GM12878 (cell line): ENCODE measurements around the gene DEXI. TPM values are rescaled to one million over a fixed set of nuclear protein-coding genes. Genes with fewer than 3 reads are reported as not detected.

Experiments
- ATAC-seq: fragments of 200-7000 bp; cut with Tn5 transposase; 3 replicates; pipeline ENCODE4 v1.9.1; 2020; ENCODE audit warnings: mild to moderate bottlenecking, moderate library complexity
- BruUV-seq: library from RNA; stranded (reverse); fragments of 400-500 nt; replicated peaks from 2 replicates; lab custom pipeline; 2021; lab: Mats Ljungman, UMichigan
- CTCF ChIA-PET: fragments of 300-600 bp; sonication (Branson Sonifier 250); formaldehyde crosslinking; extraction: SDS; loops from one replicate; lab custom pipeline; 2021; ENCODE audit warnings: inconsistent platforms; lab: Yijun Ruan, JAX
- POLR2A ChIA-PET: fragments of 350-600 bp; formaldehyde crosslinking; extraction: SDS; loops from one replicate; lab custom pipeline; 2021; ENCODE audit warnings: inconsistent platforms; lab: Charles Lee
- RAD21 ChIA-PET: fragments of 300-600 bp; sonication (Branson Sonifier 250); formaldehyde crosslinking; loops from one replicate; lab custom pipeline; 2023; ENCODE audit warnings: antibody characterized with exemption; ENCODE audit not compliant: unreplicated experiment; lab: Charles Lee
- SMC1A ChIA-PET: fragments of 300-600 bp; sonication (Branson Sonifier 250); formaldehyde crosslinking; loops from one replicate; lab custom pipeline; 2023; ENCODE audit not compliant: unreplicated experiment, uncharacterized antibody; lab: Charles Lee
- DNase-seq: peaks from one replicate; pipeline ENCODE4 v3.0.0-alpha.2; 2011; ENCODE audit warnings: low read depth, low spot score
- FAIRE-seq: peaks from 3 replicates; lab custom pipeline; 2011; peaks lifted over from hg19 to GRCh38; lab: Jason Lieb, UNC
- H2AFZ ChIP-seq: 2 replicates; pipeline ENCODE4 v1.6.0; 2011; ENCODE audit warnings: low read depth, low read length, control low read depth; ENCODE audit not compliant: control insufficient read depth
- H3K27ac ChIP-seq: 2 replicates; pipeline ENCODE4 v1.5.1; 2011; ENCODE audit warnings: control low read depth; ENCODE audit not compliant: control insufficient read depth, insufficient read depth
- H3K27me3 ChIP-seq, 2 experiments: replicated peaks in 1 of 2; 2 replicates each; pipeline versions ENCODE4 v1.6.0 to v1.6.1; 2011; ENCODE audit warnings: low read length in 1 of 2; ENCODE audit not compliant: control insufficient read depth in 2 of 2, insufficient read depth in 2 of 2
- H3K36me3 ChIP-seq, 2 experiments: 2 replicates each; pipeline ENCODE4 v1.5.1; 2011; ENCODE audit warnings: low read length in 1 of 2; ENCODE audit not compliant: control insufficient read depth in 2 of 2, insufficient read depth in 2 of 2
- H3K4me1 ChIP-seq: 2 replicates; pipeline ENCODE4 v1.6.1; 2011; ENCODE audit warnings: mild to moderate bottlenecking, low read length, moderate library complexity, mixed read lengths; ENCODE audit not compliant: control insufficient read depth, insufficient read depth
- H3K4me2 ChIP-seq: 2 replicates; pipeline ENCODE4 v1.6.0; 2011; ENCODE audit warnings: control low read depth; ENCODE audit not compliant: control insufficient read depth, insufficient read depth
- H3K4me3 ChIP-seq: fragments of 200-600 bp; sonication (generic); 2 replicates; pipeline ENCODE4 v1.5.1; 2016
- H3K79me2 ChIP-seq: 2 replicates; pipeline ENCODE4 v1.6.0; 2011; ENCODE audit warnings: low read length; ENCODE audit not compliant: control insufficient read depth, insufficient read depth
- H3K9ac ChIP-seq: 2 replicates; pipeline ENCODE4 v1.8.0; 2011; ENCODE audit warnings: low read length, control low read depth, mixed read lengths; ENCODE audit not compliant: control insufficient read depth, insufficient read depth
- H3K9me3 ChIP-seq: replicated peaks from 3 replicates; pipeline ENCODE4 v1.5.1; 2011; ENCODE audit warnings: mild to moderate bottlenecking, low read length; ENCODE audit not compliant: control insufficient read depth, insufficient read depth
- H4K20me1 ChIP-seq: 2 replicates; pipeline ENCODE4 v1.6.0; 2011; ENCODE audit not compliant: control insufficient read depth, insufficient read depth
- ASH2L ChIP-seq: fragments of 300-600, 200-600 bp; sonication (generic); IDR thresholded peaks from 2 replicates; pipeline ENCODE4 v1.6.1; 2017; ENCODE audit warnings: low read depth, mild to moderate bottlenecking, borderline replicate concordance
- BCL3 ChIP-seq: IDR thresholded peaks from 2 replicates; pipeline ENCODE4 v1.6.1; 2011; ENCODE audit warnings: borderline replicate concordance, low read depth, mild to moderate bottlenecking, moderate library complexity, low read length; ENCODE audit not compliant: insufficient read depth, poor library complexity, severe bottlenecking
- CBFB ChIP-seq: IDR thresholded peaks from 2 replicates; pipeline ENCODE4 v1.6.1; 2016; ENCODE audit warnings: antibody characterized with exemption, low read depth
- CBX5 ChIP-seq: sonication (generic); IDR thresholded peaks from 2 replicates; pipeline ENCODE4 v1.6.1; 2016; ENCODE audit warnings: low read depth, moderate library complexity, mild to moderate bottlenecking, inconsistent platforms
- ELK1 ChIP-seq: IDR thresholded peaks from 2 replicates; pipeline ENCODE4 v1.6.1; 2012; ENCODE audit warnings: low read depth, low read length, improper control_type of control experiment
- EP300 ChIP-seq, 2 experiments: fragments of 150-350 bp in 1 of 2; IDR thresholded peaks; 2 replicates each; pipeline ENCODE4 v1.6.1; 2011 to 2012; ENCODE audit warnings: low read depth in 2 of 2, low read length in 2 of 2, borderline replicate concordance in 1 of 2, improper control_type of control experiment in 1 of 2, inconsistent platforms in 1 of 2; ENCODE audit not compliant: control insufficient read depth in 1 of 2
- HDAC2 ChIP-seq: fragments of 200-600 bp; sonication (generic); IDR thresholded peaks from 2 replicates; pipeline ENCODE4 v1.6.1; 2017
- HDAC6 ChIP-seq: fragments of 200-600 bp; sonication (generic); IDR thresholded peaks from one replicate; pipeline ENCODE4 v1.8.0; 2017; ENCODE audit warnings: antibody characterized with exemption; ENCODE audit not compliant: unreplicated experiment
- RAD21 ChIP-seq: IDR thresholded peaks from 2 replicates; pipeline ENCODE4 v1.6.1; 2011; ENCODE audit warnings: mild to moderate bottlenecking, low read depth, low read length, moderate library complexity; ENCODE audit not compliant: insufficient read depth
- RFX5 ChIP-seq: IDR thresholded peaks from 2 replicates; pipeline ENCODE4 v1.6.1; 2011; ENCODE audit warnings: low read depth, low read length, improper control_type of control experiment
- USF1 ChIP-seq: IDR thresholded peaks from 2 replicates; pipeline ENCODE4 v1.6.1; 2011; ENCODE audit warnings: borderline replicate concordance, low read depth, mild to moderate bottlenecking, moderate library complexity, mixed read lengths, low read length; ENCODE audit not compliant: insufficient read depth; ENCODE audit errors: extremely low read length
- WGBS: methylation state at CpG from one replicate; pipeline ENCODE4 v1.1.6; 2016; ENCODE audit warnings: low lambda C conversion rate; ENCODE audit not compliant: insufficient replicate concordance, insufficient coverage; ENCODE audit errors: missing lambda C conversion rate; 5-methylcytosine and 5-hydroxymethylcytosine counted together
- in situ Hi-C: fragments of 300-500 bp; cut with MboI; formaldehyde crosslinking; loops from 9 replicates; pipeline ENCODE4 v1.14.3; 2018; ENCODE audit warnings: mixed read lengths
- intact Hi-C: fragments of 100-400 bp; cut with micrococcal nuclease; formaldehyde crosslinking; loops from one replicate; pipeline ENCODE4 v1.14.2; 2022; ENCODE audit not compliant: unreplicated experiment
- polyA plus RNA-seq, 11 experiments: library from polyadenylated mRNA; depleted of rRNA in 4 of 11; unstranded in 6 of 11; stranded (reverse) in 5 of 11; fragments of >200 nt; fragmentation: Nextera tagmentation in 4 of 11; fragmentation: Illumina TruSeq in 1 of 11; extraction: Ambion mirVana in 4 of 11; extraction: Trizol in 1 of 11; gene quantifications; 1 replicate in 1 of 11; 2 replicates in 10 of 11; pipeline versions ENCODE4 v1.2.1 to v1.2.3, GENCODE V29; 2011 to 2016; ENCODE audit warnings: inconsistent platforms in 2 of 11, missing spikeins in 2 of 11, low read depth in 1 of 11
- total RNA-seq, 4 experiments: library from RNA; depleted of rRNA in 3 of 4; stranded (reverse); fragments of >200 nt in 3 of 4; fragmentation: Illumina TruSeq in 1 of 4; extraction: Trizol in 1 of 4; gene quantifications; 2 replicates each; pipeline versions ENCODE4 v1.2.1 to v1.2.3, GENCODE V29; 2013 to 2021

The DEXI gene
- total and polyA plus RNA-seq, 10 of the 15 experiments (the other 5 are each of a cell fraction or from before 2014, with no cell fraction given), result 1.4 to 26.3 (median 18.4) TPM

- TF ChIP-seq RFX5 (no peak), CBFB (no peak), EP300 (IDR thresholded peaks at IDR 0.05; ENCODE audit: borderline replicate concordance in 1 of 2, control insufficient read depth in 1 of 2, low read depth in 2 of 2, low read length in 2 of 2) (no peak), RAD21 (no peak), HDAC2 (no peak), USF1 (no peak)
Measured at GRCh38 chr16:10989559-10989958, 47.3 kb upstream of the DEXI start (continued).

- H3K27ac ChIP-seq, result peak overlapping the region; percentile 40
- H3K4me1 ChIP-seq, result peaks cover 35% of the 10 kb centered on the region
- peak overlapping the region; percentile 45 for H3K4me2 ChIP-seq
- 71% methylated on average over 6 of the region's 6 CpGs for WGBS
- peaks cover 2% of the 10 kb centered on the region for H3K79me2 ChIP-seq
- BruUV-seq, result no TSS peak
- POLR2A ChIA-PET, result no interaction called here
- TF ChIP-seq BCL3, result no peak
- TF ChIP-seq CBX5, result no peak
- no peak for TF ChIP-seq ELK1
- TF ChIP-seq HDAC6, result no peak
- TF ChIP-seq ASH2L, result no peak
- no peaks in the 10 kb centered on the region for H3K9me3 ChIP-seq
- SMC1A ChIA-PET, result interaction anchor here (0.7 to 1.4 kb wide), 5 partner anchors 37 to 194 kb away, joined by 3 read pairs; no protein-coding TSS in a partner anchor
- intact Hi-C loops, result loop anchor here (5.0 kb wide), 1 partner anchor 193 kb away; no protein-coding TSS in a partner anchor
- FAIRE-seq, result no peak
- H2AFZ ChIP-seq, result no peak overlapping the region
- DNase-seq, result no peak
- no peaks in the 10 kb centered on the region for H3K27me3 ChIP-seq
- peaks cover 10% of the 10 kb centered on the region in 2 experiments for H3K36me3 ChIP-seq
- H3K4me3 ChIP-seq, result no peak overlapping the region
- RAD21 ChIA-PET, result interaction anchor here (0.8 to 1.5 kb wide), 6 partner anchors 18 to 310 kb away, joined by 3 to 5 read pairs (median 3); partner anchors contain the start of gene SOCS1
- H4K20me1 ChIP-seq, result no peaks in the 10 kb centered on the region
- H3K9ac ChIP-seq, result no peak overlapping the region
- in situ Hi-C loops, result no loop called here
- CTCF ChIA-PET, result interaction anchor here (1.0 to 1.1 kb wide), 4 partner anchors 25 to 367 kb away, joined by 3 read pairs; no protein-coding TSS in a partner anchor
- no peak for ATAC-seq
Measured at GRCh38 chr16:10988879-10989278, 46.6 kb upstream of the DEXI start.
